Uterus (tissue), 2 donors: ENCODE data around the gene ICA1.

ENCODE experiments used
- CTCF ChIP-seq, 4 experiments: fragments of 200-600 bp in 2 of 4; fragments of 450-650 bp in 2 of 4; sonication (generic) in 2 of 4; IDR thresholded peaks; one replicate each; pipeline ENCODE4 v1.5.1; 2016 to 2019; ENCODE audit warnings: antibody characterized with exemption in 4 of 4, mild to moderate bottlenecking in 2 of 4, moderate library complexity in 1 of 4
- POLR2A ChIP-seq, 2 donors: fragments of 450-650 bp; IDR thresholded peaks; one replicate each; pipeline ENCODE4 v1.6.1; 2016; ENCODE audit warnings: antibody characterized with exemption in 2 of 2, mild to moderate bottlenecking in 1 of 2, moderate library complexity in 1 of 2

- TF ChIP-seq CTCF (IDR thresholded peaks at IDR 0.05) (no peak), POLR2A (IDR thresholded peaks at IDR 0.05) (no peak)
Observed at GRCh38 chr7:8070451-8071180, 191.4 kb downstream of the ICA1 start.
